Glutamatergic neuron (in vitro differentiated cells): ENCODE measurements around the gene OR7A17. TPM values are rescaled to one million over a fixed set of nuclear protein-coding genes. Genes with fewer than 3 reads are reported as not detected.

Experiments used
- DNase-seq: peaks from one replicate; pipeline ENCODE4 v3.0.0; 2022
- H3K27ac Mint-ChIP-seq: one replicate; pipeline ENCODE4 v1.8.0; 2020; ENCODE audit warnings: mild to moderate bottlenecking, mixed read lengths, inconsistent platforms; ENCODE audit not compliant: unreplicated experiment
- H3K27me3 Mint-ChIP-seq: one replicate; pipeline ENCODE4 v1.8.0; 2020; ENCODE audit warnings: mild to moderate bottlenecking, moderate library complexity, mixed read lengths, inconsistent platforms; ENCODE audit not compliant: unreplicated experiment
- H3K36me3 Mint-ChIP-seq: one replicate; pipeline ENCODE4 v1.8.0; 2020; ENCODE audit warnings: mild to moderate bottlenecking, mixed read lengths, inconsistent platforms; ENCODE audit not compliant: unreplicated experiment
- H3K4me1 Mint-ChIP-seq: one replicate; pipeline ENCODE4 v1.8.0; 2020; ENCODE audit warnings: mild to moderate bottlenecking, low read depth, mixed read lengths, inconsistent platforms; ENCODE audit not compliant: unreplicated experiment
- H3K4me3 Mint-ChIP-seq: one replicate; pipeline ENCODE4 v1.8.0; 2020; ENCODE audit warnings: mild to moderate bottlenecking, mixed read lengths, inconsistent platforms; ENCODE audit not compliant: unreplicated experiment
- H3K9me3 Mint-ChIP-seq: one replicate; pipeline ENCODE4 v1.8.0; 2020; ENCODE audit warnings: mild to moderate bottlenecking, moderate library complexity, mixed read lengths, inconsistent platforms; ENCODE audit not compliant: unreplicated experiment
- CTCF ChIP-seq: fragments of 200-600 bp; sonication (generic); IDR thresholded peaks from one replicate; pipeline ENCODE4 v1.5.0; 2021; ENCODE audit not compliant: partially characterized antibody, unreplicated experiment
- total RNA-seq: library from RNA; stranded (reverse); fragmentation: NEBNext Ultra II Directional; extraction: Animal tissue kit (Norgen Biotek cat#: 25700); gene quantifications from one replicate; pipeline ENCODE4 v1.2.1, GENCODE V29; 2021; ENCODE audit not compliant: unreplicated experiment

The OR7A17 gene
- total RNA-seq, 1 donor from 2014 or later, result not detected

DNA sequence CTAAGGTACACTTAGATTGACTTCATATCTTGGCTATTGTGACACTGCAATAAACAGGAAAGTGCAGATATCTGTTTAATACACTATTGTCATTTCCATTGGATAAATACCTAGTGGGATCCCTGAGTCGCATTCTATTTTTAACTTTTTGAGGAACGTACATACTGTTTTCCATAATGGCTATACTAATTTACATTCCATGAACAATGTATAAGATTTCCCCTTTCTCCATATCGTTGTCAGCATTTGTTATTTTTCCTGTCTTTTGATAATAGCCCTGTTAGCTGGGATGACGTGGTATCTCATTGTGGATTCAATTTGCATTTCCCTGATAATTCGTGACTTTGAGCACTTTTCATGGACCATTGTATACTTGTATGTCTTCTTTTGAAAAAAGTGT lies 17.4 kb downstream of the OR7A17 start:
- Mint-ChIP-seq H3K36me3 (no peaks in the 10 kb centered on the region), H3K4me1 (no peaks in the 10 kb centered on the region), H3K4me3 (no peak overlapping the region), H3K27me3 (peaks cover 2% of the 10 kb centered on the region), H3K9me3 (no peaks in the 10 kb centered on the region), H3K27ac (no peak overlapping the region)
- no peak for TF ChIP-seq CTCF
- DNase-seq, result no peak

- no peaks in the 10 kb centered on the region for H3K9me3 Mint-ChIP-seq
- TF ChIP-seq CTCF, result no peak
- H3K4me3 Mint-ChIP-seq, result no peak within 1 kb of the TSS
- H3K4me1 Mint-ChIP-seq, result no peaks in the 10 kb centered on the region
- H3K27me3 Mint-ChIP-seq, result peaks cover 6% of the 10 kb centered on the region
- no peak for DNase-seq
- H3K36me3 Mint-ChIP-seq, result no peaks in the 10 kb centered on the region
- H3K27ac Mint-ChIP-seq, result no peak within 1 kb of the TSS
Measured at GRCh38 chr19:14848822-14849221, 37.1 kb downstream of the OR7A17 start, which contains the start of gene OR7A10. OR7A10 (minus strand) TSS chr19:14848922; CDS start chr19:14841877, 7,045 bp downstream.

DNA sequence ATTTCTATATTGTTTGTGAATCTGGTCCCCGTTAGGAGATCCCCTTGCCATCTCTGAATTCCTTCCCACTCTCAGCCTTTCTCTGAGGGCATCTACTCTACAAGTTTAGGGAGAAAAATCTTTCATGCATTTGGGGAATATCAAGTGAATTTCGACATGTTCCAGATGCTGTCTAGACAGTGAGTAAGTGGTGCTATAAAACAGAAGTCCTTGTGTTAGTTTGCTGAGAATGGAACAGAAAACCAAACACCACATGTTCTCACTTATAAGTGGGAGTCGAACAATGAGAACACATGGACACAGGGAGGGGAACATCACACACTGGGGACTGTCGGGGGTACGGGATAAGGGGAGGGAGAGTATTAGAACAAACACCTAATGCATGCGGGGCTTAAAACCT lies 42.4 kb downstream of the OR7A17 start:
- DNase-seq, result no peak
- Mint-ChIP-seq H3K4me3 (no peak overlapping the region), H3K36me3 (no peaks in the 10 kb centered on the region), H3K4me1 (no peaks in the 10 kb centered on the region), H3K27ac (no peak overlapping the region), H3K27me3 (peaks cover 5% of the 10 kb centered on the region), H3K9me3 (no peaks in the 10 kb centered on the region)
- no peak for TF ChIP-seq CTCF

DNA sequence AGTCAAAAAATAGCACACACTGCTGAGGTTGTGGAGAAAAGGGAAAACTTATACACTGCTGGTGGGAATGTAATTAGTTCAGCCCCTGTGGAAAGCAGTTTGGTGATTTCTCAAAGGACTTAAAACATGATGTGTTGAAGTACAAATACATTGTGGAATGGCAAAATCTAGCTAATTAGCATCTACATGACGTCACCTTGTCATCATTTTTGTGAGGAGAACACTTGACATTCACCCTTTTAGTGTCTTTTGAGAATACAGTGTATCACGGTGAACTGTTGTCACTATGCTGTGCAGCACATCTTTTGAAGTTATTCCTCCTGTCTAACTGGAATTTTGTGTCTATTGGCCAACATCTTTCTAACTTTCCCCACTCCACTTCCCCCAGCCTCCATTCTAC lies 42.8 kb downstream of the OR7A17 start:
- no peaks in the 10 kb centered on the region for H3K9me3 Mint-ChIP-seq
- no peak for TF ChIP-seq CTCF
- DNase-seq, result no peak
- peaks cover 5% of the 10 kb centered on the region for H3K27me3 Mint-ChIP-seq
- H3K27ac Mint-ChIP-seq, result no peak overlapping the region
- H3K4me1 Mint-ChIP-seq, result no peaks in the 10 kb centered on the region
- no peak overlapping the region for H3K4me3 Mint-ChIP-seq
- no peaks in the 10 kb centered on the region for H3K36me3 Mint-ChIP-seq

DNA sequence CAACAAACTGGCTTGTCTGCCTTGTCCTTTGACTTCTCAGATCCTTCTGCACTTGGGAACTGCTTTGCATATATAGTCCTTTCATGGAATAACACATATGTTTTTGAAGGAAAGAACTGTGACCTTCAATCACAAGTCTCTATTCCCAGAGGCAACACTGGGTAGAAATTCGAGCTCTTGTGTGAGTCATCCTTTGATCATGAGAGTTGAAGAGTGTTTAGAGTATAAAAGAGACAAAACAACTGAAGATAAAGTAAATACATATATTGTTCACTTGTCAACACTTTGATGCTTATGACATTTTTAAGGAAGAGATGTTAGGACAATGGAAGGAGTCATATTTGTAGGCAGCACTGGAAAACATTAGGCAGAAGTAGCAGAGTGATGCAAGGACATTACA lies 45.7 kb downstream of the OR7A17 start:
- DNase-seq, result no peak
- Mint-ChIP-seq H3K4me1 (peaks cover 3% of the 10 kb centered on the region), H3K27me3 (peaks cover 5% of the 10 kb centered on the region), H3K36me3 (no peaks in the 10 kb centered on the region), H3K27ac (no peak overlapping the region), H3K9me3 (no peaks in the 10 kb centered on the region), H3K4me3 (no peak overlapping the region)
- no peak for TF ChIP-seq CTCF
